SK-N-SH (cell line): Measurements from ENCODE around the gene CBX6. TPM values are rescaled to one million over a fixed set of nuclear protein-coding genes. Genes with fewer than 3 reads are reported as not detected.

ENCODE experiments used
- CTCF ChIA-PET: fragments of 300-600, 350-600 bp; formaldehyde crosslinking; extraction: SDS; loops from one replicate; lab custom pipeline; 2021; lab: Yijun Ruan, JAX
- POLR2A ChIA-PET: fragments of 350-600 bp; sonication (Branson Sonifier 250); formaldehyde crosslinking; extraction: SDS; loops from one replicate; lab custom pipeline; 2020; ENCODE audit warnings: antibody characterized with exemption, inconsistent platforms; lab: Yijun Ruan, JAX
- DNase-seq: peaks from one replicate; pipeline ENCODE4 v3.0.0; 2012
- H2AFZ ChIP-seq: fragments of 200-600 bp; sonication (generic); 2 replicates; pipeline ENCODE4 v1.8.1; 2016; ENCODE audit warnings: antibody characterized with exemption, mild to moderate bottlenecking, low read depth
- H3F3A ChIP-seq: fragments of 200-600 bp; sonication (generic); replicated peaks from 2 replicates; pipeline ENCODE3; 2016; ENCODE audit warnings: antibody characterized with exemption, mild to moderate bottlenecking; ENCODE audit not compliant: insufficient read depth
- H3K27ac ChIP-seq, 2 experiments: fragments of 200-500 bp in 1 of 2; fragments of 200-600 bp in 1 of 2; sonication (Bioruptor generic) in 1 of 2; sonication (generic), shearing (Covaris generic) in 1 of 2; 2 replicates each; pipeline versions ENCODE4 v1.5.1 to v1.6.1; 2014 to 2016; ENCODE audit warnings: low read depth in 2 of 2, inconsistent platforms in 1 of 2, low read length in 1 of 2, mild to moderate bottlenecking in 1 of 2, mixed read lengths in 1 of 2
- H3K27me3 ChIP-seq: fragments of 200-600 bp; sonication (generic), shearing (Covaris generic); 2 replicates; pipeline ENCODE4 v1.6.1; 2016; ENCODE audit warnings: mixed run types; ENCODE audit not compliant: insufficient read depth
- H3K36me3 ChIP-seq, 2 experiments: fragments of 200-500 bp in 1 of 2; fragments of 200-600 bp in 1 of 2; sonication (Bioruptor generic) in 1 of 2; sonication (generic) in 1 of 2; replicated peaks in 1 of 2; 2 replicates each; pipeline versions ENCODE3 to v1.5.1; 2014 to 2016; ENCODE audit warnings: low read length in 1 of 2, mild to moderate bottlenecking in 1 of 2; ENCODE audit not compliant: insufficient read depth in 2 of 2, control insufficient read depth in 1 of 2
- H3K4me1 ChIP-seq, 2 experiments: fragments of 200-500 bp in 1 of 2; fragments of 200-600 bp in 1 of 2; sonication (Bioruptor generic) in 1 of 2; sonication (generic), shearing (Covaris generic) in 1 of 2; 2 replicates each; pipeline versions ENCODE4 v1.5.1 to v1.6.1; 2014 to 2016; ENCODE audit warnings: low read depth in 1 of 2, low read length in 1 of 2, mixed run types in 1 of 2; ENCODE audit not compliant: insufficient read depth in 2 of 2, control insufficient read depth in 1 of 2
- H3K4me2 ChIP-seq: fragments of 200-600 bp; sonication (generic), shearing (Covaris generic); 2 replicates; pipeline ENCODE4 v1.6.1; 2017; ENCODE audit warnings: mixed run types
- H3K4me3 ChIP-seq, 2 experiments: fragments of 200-500 bp in 1 of 2; fragments of 200-600 bp in 1 of 2; sonication (Bioruptor generic) in 1 of 2; sonication (generic), shearing (Covaris generic) in 1 of 2; 2 replicates each; pipeline versions ENCODE4 v1.5.1 to v1.8.1; 2014 to 2016; ENCODE audit warnings: low read depth in 2 of 2, inconsistent platforms in 1 of 2, low read length in 1 of 2, mild to moderate bottlenecking in 1 of 2, mixed read lengths in 1 of 2, moderate library complexity in 1 of 2
- H3K79me2 ChIP-seq: fragments of 200-600 bp; sonication (generic); 2 replicates; pipeline ENCODE4 v1.8.1; 2017; ENCODE audit warnings: mild to moderate bottlenecking; ENCODE audit not compliant: insufficient read depth
- H3K9ac ChIP-seq: fragments of 200-600 bp; sonication (generic); 2 replicates; pipeline ENCODE4 v1.6.1; 2017; ENCODE audit warnings: mixed run types
- H3K9me2 ChIP-seq: fragments of 200-600 bp; sonication (generic); 2 replicates; pipeline ENCODE4 v1.6.1; 2017; ENCODE audit warnings: mixed run types
- H3K9me3 ChIP-seq: fragments of 200-600 bp; sonication (generic); 2 replicates; pipeline ENCODE4 v1.6.1; 2017; ENCODE audit warnings: mixed run types, mild to moderate bottlenecking, moderate library complexity
- H4K20me1 ChIP-seq: fragments of 200-600 bp; sonication (generic); 2 replicates; pipeline ENCODE4 v1.6.1; 2017; ENCODE audit warnings: mild to moderate bottlenecking, mixed run types; ENCODE audit not compliant: insufficient read depth
- CHD2 ChIP-seq: fragments of 150-350 bp; IDR thresholded peaks from 2 replicates; pipeline ENCODE4 v1.6.1; 2018; ENCODE audit warnings: low read length; ENCODE audit not compliant: partially characterized antibody
- CTCF ChIP-seq: fragments of 200-600 bp; sonication (generic); IDR thresholded peaks from 2 replicates; pipeline ENCODE4 v1.6.1; 2017; ENCODE audit warnings: antibody characterized with exemption, mild to moderate bottlenecking, moderate library complexity
- EP300 ChIP-seq, 2 experiments: IDR thresholded peaks; 2 replicates each; pipeline versions ENCODE4 v1.4.0 to v1.6.1; 2012; ENCODE audit warnings: borderline replicate concordance in 1 of 2, low read depth in 1 of 2, low read length in 1 of 2
- FOXM1 ChIP-seq: IDR thresholded peaks from 2 replicates; pipeline ENCODE4 v1.4.0; 2012; ENCODE audit warnings: low read depth, mild to moderate bottlenecking
- GABPA ChIP-seq: IDR thresholded peaks from 2 replicates; pipeline ENCODE4 v1.4.0; 2012; ENCODE audit warnings: low read depth, mild to moderate bottlenecking
- GATA2 ChIP-seq: sonication (generic); formaldehyde crosslinking; IDR thresholded peaks from 2 replicates; pipeline ENCODE4 v1.5.0; 2020; ENCODE audit warnings: mild to moderate bottlenecking, missing genetic modification reagents
- JUND ChIP-seq: IDR thresholded peaks from 2 replicates; pipeline ENCODE4 v1.4.0; 2012
- NRF1 ChIP-seq: IDR thresholded peaks from 2 replicates; pipeline ENCODE4 v1.6.1; 2012; ENCODE audit warnings: low read depth, mild to moderate bottlenecking, low read length
- PBX3 ChIP-seq: IDR thresholded peaks from 2 replicates; pipeline ENCODE4; 2012
- POLR2AphosphoS5 ChIP-seq: IDR thresholded peaks from 2 replicates; pipeline ENCODE4 v1.6.1; 2012; ENCODE audit warnings: low read depth, low read length
- REST ChIP-seq: IDR thresholded peaks from 2 replicates; pipeline ENCODE4 v1.6.1; 2012; ENCODE audit warnings: mild to moderate bottlenecking, low read depth, low read length, moderate library complexity
- RFX5 ChIP-seq: IDR thresholded peaks from 2 replicates; pipeline ENCODE4 v1.6.1; 2012; ENCODE audit warnings: mild to moderate bottlenecking, improper control_type of control experiment, low read length
- RXRA ChIP-seq: IDR thresholded peaks from 2 replicates; pipeline ENCODE4 v1.4.0; 2012; ENCODE audit warnings: low read depth, mild to moderate bottlenecking, borderline replicate concordance
- SIN3A ChIP-seq: IDR thresholded peaks from 2 replicates; pipeline ENCODE4 v1.6.1; 2012; ENCODE audit warnings: low read depth, mild to moderate bottlenecking, low read length, moderate library complexity, borderline replicate concordance
- SMC3 ChIP-seq: IDR thresholded peaks from 2 replicates; pipeline ENCODE4 v1.6.1; 2012; ENCODE audit warnings: low read depth, low read length, improper control_type of control experiment
- TAF1 ChIP-seq: IDR thresholded peaks from 2 replicates; pipeline ENCODE4 v1.6.1; 2012; ENCODE audit warnings: low read depth, mild to moderate bottlenecking, low read length, moderate library complexity, borderline replicate concordance
- USF2 ChIP-seq: fragments of 150-350 bp; IDR thresholded peaks from 2 replicates; pipeline ENCODE4 v1.6.1; 2017; ENCODE audit warnings: antibody characterized with exemption, low read length, low read depth, borderline replicate concordance
- YY1 ChIP-seq: IDR thresholded peaks from 2 replicates; pipeline ENCODE4 v1.4.0; 2012; ENCODE audit warnings: low read depth, mild to moderate bottlenecking
- WGBS: methylation state at CpG from one replicate; pipeline ENCODE4 v1.1.6; 2017; ENCODE audit warnings: low lambda C conversion rate; 5-methylcytosine and 5-hydroxymethylcytosine counted together
- polyA plus RNA-seq, 3 experiments: library from polyadenylated mRNA; depleted of rRNA; stranded (reverse); fragments of >200 nt; gene quantifications; 2 replicates each; pipeline ENCODE4 v1.2.3, GENCODE V29; 2012
- TF ChIP-seq, protein P1 (sequence below): IDR thresholded peaks from 2 replicates; pipeline ENCODE4 v1.4.0; 2012; ENCODE audit warnings: low read depth, borderline replicate concordance

Gene CBX6
- polyA plus RNA-seq, 1 of the 3 experiments (the other 2 are of a cell fraction), result 5.4 TPM

- TF ChIP-seq USF2 (no peak), GABPA (no peak), YY1 (no peak), RXRA (no peak)
- TF ChIP-seq, protein P1, sequence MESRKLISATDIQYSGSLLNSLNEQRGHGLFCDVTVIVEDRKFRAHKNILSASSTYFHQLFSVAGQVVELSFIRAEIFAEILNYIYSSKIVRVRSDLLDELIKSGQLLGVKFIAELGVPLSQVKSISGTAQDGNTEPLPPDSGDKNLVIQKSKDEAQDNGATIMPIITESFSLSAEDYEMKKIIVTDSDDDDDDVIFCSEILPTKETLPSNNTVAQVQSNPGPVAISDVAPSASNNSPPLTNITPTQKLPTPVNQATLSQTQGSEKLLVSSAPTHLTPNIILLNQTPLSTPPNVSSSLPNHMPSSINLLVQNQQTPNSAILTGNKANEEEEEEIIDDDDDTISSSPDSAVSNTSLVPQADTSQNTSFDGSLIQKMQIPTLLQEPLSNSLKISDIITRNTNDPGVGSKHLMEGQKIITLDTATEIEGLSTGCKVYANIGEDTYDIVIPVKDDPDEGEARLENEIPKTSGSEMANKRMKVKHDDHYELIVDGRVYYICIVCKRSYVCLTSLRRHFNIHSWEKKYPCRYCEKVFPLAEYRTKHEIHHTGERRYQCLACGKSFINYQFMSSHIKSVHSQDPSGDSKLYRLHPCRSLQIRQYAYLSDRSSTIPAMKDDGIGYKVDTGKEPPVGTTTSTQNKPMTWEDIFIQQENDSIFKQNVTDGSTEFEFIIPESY, result no peak
Measured at GRCh38 chr22:38839686-38840085, 32.3 kb downstream of the CBX6 start (continued).

DNA sequence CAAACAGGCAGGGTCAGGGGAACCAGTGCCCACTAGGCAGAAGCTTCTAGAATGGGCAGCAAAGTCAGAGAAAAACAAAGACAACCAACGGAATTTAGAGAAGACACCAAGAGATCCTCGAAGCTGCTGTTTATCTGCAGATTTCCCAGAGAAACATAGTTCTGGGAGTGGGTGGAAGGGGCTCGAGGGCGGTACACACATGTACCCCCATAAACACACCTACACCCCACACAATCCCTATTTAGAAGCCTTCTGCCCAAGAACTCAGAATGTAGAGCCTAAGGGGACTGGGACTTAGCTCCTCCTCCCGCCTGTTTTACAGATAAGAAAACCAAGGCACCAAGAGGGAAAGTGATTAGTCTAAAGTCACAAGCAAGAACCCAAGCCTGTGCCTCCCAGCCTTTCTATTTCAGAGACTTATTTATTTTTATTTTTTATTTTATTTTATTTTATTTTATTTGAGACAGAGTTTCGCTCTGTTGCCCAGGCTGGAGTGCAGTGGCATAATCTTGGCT is 34.5 kb downstream of the CBX6 start:
- Histone ChIP-seq H3K9me3 (no peaks in the 10 kb centered on the region), H3K9me2 (no peaks in the 10 kb centered on the region), H4K20me1 (no peaks in the 10 kb centered on the region), H3K79me2 (no peaks in the 10 kb centered on the region), H3K4me3 (no peak overlapping the region), H3K9ac (no peak overlapping the region), H2AFZ (no peak overlapping the region), H3K27ac (no peak overlapping the region), H3K27me3 (no peaks in the 10 kb centered on the region), H3K4me1 (no peaks in the 10 kb centered on the region), H3K4me2 (no peak overlapping the region), H3F3A (no peaks in the 10 kb centered on the region), H3K36me3 (no peaks in the 10 kb centered on the region)
- no peak for DNase-seq
- ChIA-PET POLR2A (no interaction called here), CTCF (interaction anchor here (1.1 kb wide), 1 partner anchor 68 kb away, joined by 3 read pairs; no protein-coding TSS in a partner anchor)
- WGBS, result 83% methylated on average over 4 of the region's 6 CpGs
- no peak for TF ChIP-seq NRF1
- no peak for TF ChIP-seq TAF1
- TF ChIP-seq RFX5, result no peak
- no peak for TF ChIP-seq FOXM1
- no peak for TF ChIP-seq GABPA
- TF ChIP-seq, protein P1, result no peak
- TF ChIP-seq GATA2, result no peak
- no peak for TF ChIP-seq JUND
- no peak for TF ChIP-seq PBX3
- no peak for TF ChIP-seq POLR2AphosphoS5
- no peak for TF ChIP-seq SIN3A
- TF ChIP-seq RXRA, result no peak
- no peak for TF ChIP-seq REST
- TF ChIP-seq CHD2, result no peak
- TF ChIP-seq CTCF, result no peak
- TF ChIP-seq SMC3, result no peak
- no peak for TF ChIP-seq EP300 (IDR thresholded peaks at IDR 0.05; ENCODE audit: borderline replicate concordance in 1 of 2, low read depth in 1 of 2, low read length in 1 of 2)
- TF ChIP-seq YY1, result no peak
